ENCODE data around the gene LCP2.
"Not testable (repeated sequence)": the region's sequence is repeated elsewhere in the genome, so short reads cannot be mapped to it uniquely, and the experiment has no call there.

LCP2 gene

GRCh38 chr5:170245436-170245835, 52.1 kb downstream of the LCP2 start:
- not testable (repeated sequence) for DNase-seq

DNA sequence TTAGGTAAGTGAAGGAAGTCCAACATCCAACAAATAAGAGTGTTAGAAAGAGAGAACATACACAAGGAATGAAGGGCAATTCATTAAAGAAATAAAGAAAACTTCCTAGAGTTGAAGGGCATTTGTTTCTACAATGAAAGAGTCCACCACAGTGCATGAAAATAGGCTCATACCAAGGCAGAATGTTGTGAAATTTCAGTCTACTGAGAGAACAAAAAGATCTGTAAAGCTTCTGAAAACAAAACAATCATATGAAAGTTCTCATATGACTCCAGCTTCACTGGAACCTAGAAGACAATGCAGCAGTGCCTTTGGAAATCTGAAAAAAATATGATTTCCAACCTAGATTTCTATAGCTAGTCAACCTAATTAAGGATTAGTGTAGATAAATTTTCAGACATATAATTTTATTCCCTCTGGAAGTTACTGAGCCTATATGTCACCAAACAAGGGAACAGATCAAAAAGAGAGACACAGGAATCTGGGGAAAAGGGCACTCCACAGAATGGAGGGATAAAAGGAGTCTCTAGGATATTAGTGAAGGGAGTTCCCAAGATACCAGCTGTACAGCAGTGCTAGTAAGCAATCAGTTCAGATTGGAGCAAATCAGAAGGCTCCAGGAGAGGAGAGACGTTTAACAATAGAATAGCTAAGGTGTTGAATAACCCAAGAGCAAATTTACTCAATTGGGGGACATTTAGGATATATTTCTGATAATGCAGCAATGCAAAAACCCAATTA, 59.0 kb downstream of the LCP2 start:
- DNase-seq, result no peak

- no peak for DNase-seq
Observed at GRCh38 chr5:170235876-170236864, 61.4 kb downstream of the LCP2 start.

- no peak for DNase-seq
Observed at GRCh38 chr5:170233358-170233892, 64.2 kb downstream of the LCP2 start.

DNA sequence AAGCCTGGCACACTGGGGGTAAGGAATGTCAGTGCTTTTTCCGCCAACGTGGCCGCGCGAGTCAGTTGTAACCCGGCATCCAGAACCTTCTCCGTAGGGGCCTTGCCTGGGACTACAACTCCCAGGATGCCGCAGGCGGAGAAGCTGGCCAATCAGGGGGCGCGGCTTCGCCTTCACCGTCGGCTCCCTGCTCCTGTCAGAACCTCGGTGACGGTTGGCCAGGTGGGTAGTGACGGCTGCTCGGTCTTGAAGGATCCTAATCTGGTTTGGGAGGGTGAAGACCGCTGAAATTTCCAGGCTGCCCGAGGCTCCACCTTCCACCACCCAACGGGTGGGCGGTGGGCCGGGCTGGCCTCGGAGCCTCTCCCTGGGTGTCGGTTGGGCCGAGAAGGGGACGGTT, 64.8 kb downstream of the LCP2 start, which contains the start of gene C5orf58:
C5orf58 (plus strand) TSS at position 200 of the 400 bp plus-strand sequence. CDS start 1,992 bp downstream, outside the sequence.
- no peak for DNase-seq

DNA sequence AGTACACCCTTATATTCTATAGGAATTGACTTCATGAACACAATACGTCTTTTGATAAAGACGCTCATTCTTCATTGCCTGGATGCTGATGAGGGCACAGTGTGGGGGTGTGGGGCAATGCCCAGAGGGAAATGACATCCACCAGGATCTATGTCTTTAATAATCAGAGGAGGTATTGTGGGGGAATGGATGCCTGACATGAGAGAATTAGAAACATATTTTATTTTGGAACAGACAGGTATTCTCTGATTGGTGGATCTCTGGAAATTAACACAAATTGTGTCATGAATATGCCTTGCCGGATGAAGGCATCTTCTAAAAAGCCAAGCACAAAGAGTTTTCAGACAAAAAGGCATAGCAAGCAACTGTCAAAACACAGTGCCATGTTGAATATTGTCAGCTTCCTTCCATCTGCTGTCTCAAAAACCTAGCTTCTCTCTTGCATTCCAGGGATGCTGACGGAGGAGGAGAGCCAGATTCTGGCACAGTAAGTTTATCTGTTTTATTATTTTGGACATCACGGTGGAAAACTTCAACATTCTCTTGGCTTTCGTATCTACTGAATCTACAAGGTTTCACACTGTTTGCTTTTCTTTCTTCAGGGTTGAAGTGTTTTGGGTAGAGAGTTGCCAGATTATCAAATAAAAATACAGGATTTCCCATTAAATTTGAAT, 68.7 kb downstream of the LCP2 start:
- no peak for DNase-seq

DNA sequence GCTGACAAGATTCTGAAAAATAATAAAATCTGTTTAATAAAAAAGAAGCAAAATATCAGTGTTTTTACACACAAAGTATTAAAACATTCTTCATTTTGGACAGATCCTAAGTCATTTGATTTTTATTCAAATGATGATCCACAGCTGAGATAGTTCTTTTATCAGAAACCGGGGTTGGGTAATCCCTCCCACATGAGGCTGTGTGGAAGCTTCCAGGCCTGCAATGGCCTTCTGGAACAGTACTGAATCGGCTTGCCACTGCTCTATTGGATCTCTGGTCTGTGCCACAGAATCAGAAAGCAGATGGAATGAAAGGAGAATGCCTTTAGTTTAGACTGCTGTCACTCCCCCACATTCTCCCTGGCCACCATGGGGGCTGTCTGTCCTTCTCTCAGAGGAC, 70.9 kb downstream of the LCP2 start:
- no peak for DNase-seq

GRCh38 chr5:170226129-170226615, 71.4 kb downstream of the LCP2 start:
- DNase-seq, result no peak

DNA sequence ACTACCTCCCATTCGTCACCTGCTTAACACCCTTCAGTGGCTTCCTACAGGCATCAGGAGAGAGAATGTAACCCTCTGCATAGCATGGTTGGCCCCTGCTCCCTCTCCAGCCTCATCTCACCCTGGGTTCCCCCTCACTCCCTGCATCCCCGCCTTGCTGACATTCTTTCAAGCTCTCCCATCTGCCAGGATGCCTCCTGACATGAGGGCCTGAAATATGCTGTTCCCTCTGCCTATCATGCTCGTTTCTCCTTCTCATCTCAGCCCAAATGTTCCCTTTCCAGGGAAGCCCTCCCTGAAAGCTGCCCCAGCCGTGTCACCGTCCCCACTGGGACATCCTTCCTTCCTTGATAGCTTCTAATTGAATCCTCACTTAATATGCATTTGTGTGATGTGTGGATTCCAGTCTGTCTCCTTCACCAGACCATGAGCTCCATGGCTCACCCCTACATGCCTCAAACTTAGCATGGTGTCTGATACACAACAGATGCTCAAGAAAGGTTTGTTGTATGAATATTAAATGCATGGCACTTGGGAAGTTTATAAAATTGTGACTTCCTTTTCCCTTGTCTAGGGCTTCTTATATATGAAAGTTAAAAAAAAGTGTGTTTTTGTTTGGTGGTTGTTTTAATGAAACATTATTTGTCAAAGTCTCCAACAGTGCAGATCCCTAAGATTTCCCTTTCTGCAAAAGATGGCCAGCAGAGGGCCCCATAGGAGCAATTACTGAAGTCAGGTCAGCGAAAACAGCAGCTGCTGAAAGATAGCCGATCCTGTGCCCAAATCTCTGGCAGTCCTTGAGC, 72.0 kb downstream of the LCP2 start:
- peak; percentile 60 for DNase-seq

- DNase-seq, result no peak
Observed at GRCh38 chr5:170223906-170224305, 73.7 kb downstream of the LCP2 start.

DNA sequence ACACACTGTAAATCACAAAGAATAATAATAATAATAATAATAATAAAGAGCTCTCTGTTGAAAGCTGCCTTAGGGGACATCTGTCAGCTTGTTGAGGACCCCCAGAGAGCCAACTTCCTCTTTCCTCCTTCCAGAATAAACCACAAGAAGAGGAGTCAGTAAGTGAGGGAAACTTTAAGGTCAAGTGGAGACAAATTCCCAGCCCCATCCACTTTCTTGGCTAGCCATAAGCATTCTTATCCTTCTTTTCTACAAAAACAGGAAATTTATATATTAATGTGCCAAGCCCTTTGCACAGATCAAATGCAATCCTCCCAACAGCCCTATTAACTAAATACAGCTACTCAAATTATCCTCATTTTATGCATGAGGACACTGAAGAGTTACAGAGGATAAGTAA, 74.2 kb downstream of the LCP2 start:
- no peak for DNase-seq

DNA sequence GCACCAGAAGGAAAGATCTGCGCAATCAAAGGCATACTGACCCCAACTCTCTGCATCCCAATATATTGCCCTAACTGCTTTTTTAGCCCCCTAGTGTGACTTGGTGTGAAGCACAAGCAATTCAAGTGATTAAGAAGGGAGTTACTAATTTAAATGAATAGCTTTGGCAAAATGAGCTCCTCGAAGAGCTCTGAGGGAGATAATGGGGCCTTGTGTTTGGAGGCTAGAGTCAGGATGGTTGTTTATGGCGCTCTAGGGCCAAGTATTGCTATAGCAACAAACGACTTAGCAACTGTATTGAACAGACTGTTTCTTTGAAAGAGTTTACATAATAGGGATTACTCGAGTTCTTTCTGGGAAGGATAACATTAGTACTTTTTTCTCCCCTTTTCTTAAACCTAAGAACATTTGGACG, 76.2 kb downstream of the LCP2 start:
- peak; percentile 48 for DNase-seq

DNA sequence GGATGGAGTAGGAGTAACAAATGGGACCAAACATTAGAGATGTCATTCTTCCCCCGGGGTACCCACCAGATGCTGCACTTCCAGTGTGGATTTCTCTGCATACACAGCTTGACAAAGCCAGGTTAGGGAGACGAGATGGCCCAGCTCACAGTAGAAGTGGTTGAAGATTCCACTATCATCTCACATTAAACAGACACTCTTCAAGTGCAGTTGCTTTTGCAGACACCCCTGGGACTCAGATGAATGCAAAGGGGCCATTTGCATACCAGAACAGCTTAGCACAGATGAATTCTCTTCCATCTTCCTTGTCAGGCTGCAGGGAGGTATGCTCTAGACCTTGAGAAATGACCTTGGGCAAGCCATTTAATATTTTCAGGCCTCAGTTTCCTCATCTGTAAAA, 77.4 kb downstream of the LCP2 start:
- DNase-seq, result no peak

GRCh38 chr5:170219615-170220014, 78.0 kb downstream of the LCP2 start:
- DNase-seq, result no peak

GRCh38 chr5:170218726-170219125, 78.9 kb downstream of the LCP2 start:
- no peak for DNase-seq

DNA sequence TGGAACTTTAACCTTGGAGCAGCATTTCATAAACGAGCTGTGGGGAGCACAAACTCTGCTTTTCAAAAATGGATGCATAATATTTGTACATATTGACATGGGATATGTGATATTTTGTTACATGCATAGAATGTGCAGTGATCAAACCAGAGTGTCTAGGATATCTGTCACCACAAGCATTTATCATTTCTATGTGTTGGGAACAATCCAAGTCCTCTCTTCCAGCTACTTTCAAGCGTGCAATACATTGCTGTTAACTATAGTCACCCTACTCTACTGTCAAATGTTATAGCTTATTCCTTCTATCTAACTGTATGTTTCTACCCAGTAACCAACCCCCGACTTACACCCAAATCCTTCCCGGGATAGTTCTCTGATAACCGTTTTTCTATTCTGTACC, 79.7 kb downstream of the LCP2 start:
- DNase-seq, result no peak

GRCh38 chr5:170216257-170216864, 81.2 kb downstream of the LCP2 start:
- peak; percentile 48 for DNase-seq

- DNase-seq, result no peak
Observed at GRCh38 chr5:170211575-170212334, 85.8 kb downstream of the LCP2 start.

GRCh38 chr5:170206958-170207357, 90.6 kb downstream of the LCP2 start:
- no peak for DNase-seq

DNA sequence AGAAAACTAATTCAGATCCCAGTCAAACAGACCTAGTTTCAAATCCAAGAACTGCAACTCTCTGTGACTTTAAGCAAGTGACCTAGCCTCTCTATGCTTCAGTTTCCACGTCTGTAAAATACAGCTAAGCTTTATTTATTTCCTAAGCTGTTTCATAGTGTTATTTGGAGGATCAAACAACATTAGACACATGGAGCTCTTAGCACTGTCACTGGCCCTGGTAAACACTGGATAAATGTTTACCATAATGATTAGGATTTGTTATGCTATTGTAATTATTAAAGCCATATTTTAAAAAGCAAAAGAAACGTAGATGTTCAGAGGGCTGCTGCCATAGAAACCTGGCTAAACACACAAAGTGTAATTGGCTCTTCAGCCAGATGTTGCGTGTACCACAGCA, 91.4 kb downstream of the LCP2 start:
- DNase-seq, result no peak

DNA sequence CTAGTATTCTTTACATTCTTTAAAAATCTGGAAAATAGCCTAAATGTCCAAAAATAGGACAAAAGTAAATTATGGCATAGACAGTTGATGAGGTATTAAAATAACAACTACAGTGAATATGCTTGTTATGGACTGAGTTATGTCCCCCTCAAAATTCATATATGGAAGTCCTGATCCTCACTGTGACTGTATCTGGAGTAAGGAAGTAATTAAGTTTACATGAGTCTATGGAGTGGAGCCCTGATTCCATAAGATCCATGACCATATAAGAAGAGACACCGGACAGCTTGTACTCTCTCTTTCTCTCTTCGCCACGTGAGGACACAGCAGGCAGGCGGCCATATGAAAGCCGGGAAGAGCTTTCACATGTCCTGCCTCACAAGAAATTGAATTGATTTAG, 93.4 kb downstream of the LCP2 start:
- no peak for DNase-seq

Measured in left hindlimb (tissue), 1 donor.